GM18507 (cell line): ENCODE data around the gene SPTBN4.
"Not testable (repeated sequence)": the region's sequence is repeated elsewhere in the genome, so short reads cannot be mapped to it uniquely, and the experiment has no call there.

Experiments used
- DNase-seq: peaks from one replicate; pipeline ENCODE4 v3.0.0; 2011; ENCODE audit warnings: low read depth; ENCODE audit not compliant: insufficient read length; ENCODE audit errors: extremely low spot score
- FAIRE-seq: peaks from 2 replicates; lab custom pipeline; 2011; peaks lifted over from hg19 to GRCh38; lab: Jason Lieb, UNC

The SPTBN4 gene

DNA sequence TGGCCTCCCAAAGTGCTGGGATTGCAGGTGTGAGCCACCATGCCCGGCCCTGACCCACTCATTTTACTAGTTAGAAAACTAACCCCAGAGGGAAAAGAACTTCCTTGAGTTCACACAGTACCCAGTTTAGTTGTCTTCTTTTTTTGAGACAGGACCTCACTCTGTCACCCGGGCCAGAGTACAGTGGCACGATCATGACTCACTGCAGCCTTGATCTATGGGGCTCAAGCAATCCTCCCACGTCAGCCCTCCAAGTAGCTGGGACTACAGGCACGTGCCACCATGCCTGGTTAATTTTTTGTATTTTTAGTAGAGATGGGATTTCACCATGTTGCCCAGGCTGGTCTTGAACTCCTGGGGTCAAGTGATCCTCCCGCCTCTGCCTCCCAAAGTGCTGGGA, 55.1 kb downstream of the SPTBN4 start:
- DNase-seq, FAIRE-seq: not testable (repeated sequence)

DNA sequence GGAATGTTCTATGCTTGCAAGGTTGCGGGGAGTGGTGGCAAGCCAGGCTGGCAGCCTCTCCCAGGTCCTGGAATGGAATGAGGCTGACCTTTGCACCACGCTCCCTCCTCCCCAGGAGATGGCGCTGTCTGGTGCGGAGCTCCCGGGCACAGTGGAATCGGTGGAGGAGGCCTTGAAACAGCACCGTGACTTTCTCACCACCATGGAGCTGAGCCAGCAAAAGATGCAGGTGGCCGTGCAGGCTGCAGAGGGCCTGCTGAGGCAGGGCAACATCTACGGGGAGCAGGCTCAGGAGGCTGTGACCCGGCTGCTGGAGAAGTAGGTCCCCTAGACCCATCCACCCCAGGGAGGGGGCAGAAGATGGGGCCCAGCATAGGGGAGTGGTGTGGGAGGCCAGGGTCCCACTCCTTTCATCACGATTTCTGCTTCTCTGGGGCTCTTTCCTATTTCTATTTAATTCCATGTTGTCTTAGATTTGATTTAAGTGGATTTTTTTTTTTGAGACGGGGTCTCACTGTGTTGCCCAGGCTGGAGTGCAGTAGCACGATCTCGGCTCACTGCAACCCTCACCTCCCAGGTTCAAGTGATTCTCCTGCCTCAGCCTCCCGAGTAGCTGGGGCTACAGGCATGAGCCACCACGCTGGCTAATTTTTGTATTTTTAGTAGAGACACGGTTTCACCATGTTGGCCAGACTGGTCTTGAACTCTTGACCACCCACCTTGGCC, 56.7 kb downstream of the SPTBN4 start:
- no peak for FAIRE-seq
- DNase-seq: no peak

DNA sequence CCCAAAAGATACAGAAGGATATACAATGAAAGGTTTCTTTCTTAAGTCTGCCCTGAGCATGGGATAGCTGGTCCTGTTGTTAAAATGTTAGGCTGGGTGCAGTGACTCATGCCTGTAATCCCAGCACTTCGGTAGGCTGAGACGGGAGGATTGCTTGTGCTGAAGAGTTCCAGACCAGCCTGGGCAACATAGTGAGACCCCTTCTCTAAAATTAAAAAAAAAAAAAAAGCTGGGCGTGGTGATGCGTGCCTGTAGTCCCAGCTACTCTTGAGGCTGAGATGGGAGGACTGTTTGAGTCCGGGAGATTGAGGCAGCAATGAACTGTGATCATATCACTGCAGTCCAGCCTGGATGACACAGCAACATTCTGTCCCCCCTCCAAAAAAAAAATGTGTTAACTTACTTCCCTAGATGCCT, 57.3 kb downstream of the SPTBN4 start:
- no peak for FAIRE-seq
- DNase-seq: no peak

DNA sequence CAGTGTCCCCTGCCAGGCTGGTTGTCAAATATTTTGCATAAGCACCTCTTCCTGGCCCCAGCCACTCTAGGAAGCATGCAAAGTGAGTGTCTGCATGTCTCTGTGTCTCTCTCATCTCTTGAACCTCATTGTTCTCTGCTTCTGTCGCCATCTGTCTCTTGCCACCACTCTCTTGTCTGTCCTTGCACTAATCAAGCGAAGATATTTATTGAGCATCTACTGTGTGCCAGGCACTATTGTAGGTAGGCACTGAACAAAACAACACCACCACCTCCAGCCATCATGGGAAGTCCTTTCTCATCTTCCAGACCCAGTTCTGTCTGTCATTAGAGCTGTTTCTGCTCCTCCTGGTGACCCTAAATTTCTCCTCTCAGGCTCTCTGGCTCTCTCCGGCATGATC, 57.9 kb downstream of the SPTBN4 start:
- FAIRE-seq (no peak), DNase-seq (no peak)

DNA sequence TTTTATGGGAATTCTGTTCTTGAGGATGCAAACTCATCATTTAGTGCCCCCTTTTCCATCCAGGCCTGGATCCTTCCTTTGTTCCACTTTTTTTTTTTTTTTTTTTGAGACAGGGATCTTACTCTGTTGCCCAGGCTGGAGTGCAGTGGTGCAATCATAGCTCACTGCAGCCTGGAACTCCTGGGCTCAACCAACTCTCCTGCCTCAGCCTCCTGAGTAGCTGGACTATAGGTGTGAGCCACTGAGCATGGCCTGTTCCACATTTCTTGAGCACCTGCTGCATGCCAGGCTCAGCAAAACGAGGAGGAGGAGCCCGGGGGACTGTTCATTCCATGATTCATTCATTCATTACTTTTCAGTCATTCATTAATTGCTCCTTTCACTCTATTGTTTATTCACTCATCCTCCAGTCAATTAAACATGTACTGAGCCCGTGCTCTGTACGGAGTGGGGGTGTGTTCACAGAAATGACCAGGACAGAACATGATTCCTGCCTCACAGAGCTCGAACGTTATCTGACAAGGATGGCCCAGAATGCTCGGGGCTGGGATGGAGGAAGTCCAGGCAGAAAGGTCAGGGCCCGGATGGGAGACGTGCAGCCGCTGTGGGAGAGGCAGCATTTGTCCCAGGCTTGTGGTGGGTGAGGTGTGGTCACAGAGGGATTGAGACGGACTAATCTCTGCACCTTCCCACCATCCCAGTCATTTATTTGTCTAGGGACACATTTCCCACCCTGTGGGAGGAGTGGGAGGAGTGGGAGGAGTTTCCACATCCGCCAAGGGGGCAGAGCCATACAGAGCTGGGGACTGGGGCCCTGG, 58.6 kb downstream of the SPTBN4 start:
- FAIRE-seq (no peak), DNase-seq (no peak)

DNA sequence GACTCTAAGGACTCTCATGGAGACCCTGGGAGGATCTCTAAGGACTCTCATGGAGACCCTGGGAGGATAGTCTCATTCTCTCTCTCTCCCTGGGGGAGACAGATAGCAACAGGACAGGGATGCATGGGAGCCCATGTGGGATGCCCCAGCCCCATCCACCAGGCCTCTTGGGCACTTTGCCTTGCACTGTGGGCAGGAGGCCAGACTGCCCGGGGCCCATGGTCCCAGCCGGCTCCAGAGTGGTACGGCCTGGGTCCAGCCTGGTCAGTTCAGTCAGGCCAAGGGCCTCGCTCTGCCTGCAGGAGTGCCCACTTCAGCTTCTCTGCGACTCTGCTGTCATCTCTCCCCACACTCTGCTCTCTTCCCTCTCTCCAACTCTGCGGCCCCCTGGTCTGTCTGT, 61.3 kb downstream of the SPTBN4 start:
- no peak for FAIRE-seq

DNA sequence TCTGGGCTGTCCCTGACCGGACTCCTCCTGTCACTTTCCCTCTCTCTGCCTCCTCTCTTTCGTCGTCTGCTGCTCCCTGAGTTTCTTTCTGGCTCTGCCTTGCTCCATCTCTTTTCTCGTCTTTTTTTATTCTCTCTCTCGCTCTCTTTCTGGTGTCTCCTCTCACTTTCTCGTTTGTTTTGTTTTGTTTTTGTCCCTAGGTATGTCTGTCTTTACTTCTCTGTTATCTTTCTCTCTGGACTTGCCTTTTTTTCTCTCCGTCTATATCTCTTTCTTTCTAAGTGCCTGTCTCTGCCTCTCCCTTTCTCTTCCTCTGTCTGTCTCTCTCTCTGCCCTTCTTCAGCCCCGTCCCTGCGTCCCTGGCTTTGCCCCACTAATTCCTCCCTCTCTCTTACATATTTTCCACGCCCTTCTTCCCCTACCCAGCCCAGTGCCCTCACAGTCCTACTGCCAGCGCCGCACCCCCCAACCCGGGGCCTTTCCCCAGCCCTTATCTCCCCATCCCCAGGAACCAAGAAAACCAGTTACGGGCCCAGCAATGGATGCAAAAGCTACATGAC, 61.8 kb downstream of the SPTBN4 start:
- FAIRE-seq: no peak
- no peak for DNase-seq

More for the DNA sequence above, 61.3 kb downstream of the SPTBN4 start:
- DNase-seq: no peak

DNA sequence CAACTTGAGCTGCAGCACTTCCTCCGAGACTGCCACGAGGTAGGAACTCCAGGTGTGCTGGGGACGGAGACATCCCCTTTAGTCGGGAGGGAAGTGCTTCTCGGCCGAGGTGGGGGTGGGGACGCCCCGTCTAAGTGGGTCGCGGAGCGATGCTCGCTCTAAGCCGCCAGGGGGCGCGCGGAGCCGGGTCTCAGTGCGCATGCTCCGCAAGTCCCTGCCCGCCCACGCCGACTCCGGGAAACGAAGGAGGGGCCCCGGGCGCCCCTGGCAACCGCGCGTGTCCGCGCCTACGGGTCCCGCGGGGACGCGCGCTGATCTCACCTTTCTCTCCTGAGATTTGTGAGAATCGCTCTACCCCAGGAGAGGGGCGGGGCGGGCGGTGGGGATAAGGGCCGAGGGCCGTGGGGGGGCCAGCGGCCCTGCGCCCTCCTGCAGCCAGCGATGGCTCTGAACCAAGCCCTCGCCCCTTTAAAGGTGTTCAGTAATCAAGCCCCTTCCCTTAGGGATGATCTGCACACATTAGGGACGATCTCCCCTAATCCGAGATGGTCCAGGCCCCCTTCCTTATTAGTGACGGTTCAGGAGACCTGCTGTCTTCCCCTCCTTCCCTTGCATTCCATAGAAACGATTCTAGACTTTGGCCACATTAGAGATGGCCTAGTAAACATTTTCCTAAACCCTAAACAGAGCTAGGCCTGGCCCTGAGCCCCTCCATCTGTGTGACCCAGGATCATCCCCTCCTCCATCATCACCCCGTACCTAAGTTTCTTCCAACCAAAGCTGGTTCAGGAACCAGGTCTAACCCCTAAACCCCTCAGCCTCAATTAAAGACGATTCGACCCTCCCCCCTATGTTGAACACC, 62.5 kb downstream of the SPTBN4 start:
- DNase-seq (peak; percentile 97), FAIRE-seq (peak; percentile 88)

DNA sequence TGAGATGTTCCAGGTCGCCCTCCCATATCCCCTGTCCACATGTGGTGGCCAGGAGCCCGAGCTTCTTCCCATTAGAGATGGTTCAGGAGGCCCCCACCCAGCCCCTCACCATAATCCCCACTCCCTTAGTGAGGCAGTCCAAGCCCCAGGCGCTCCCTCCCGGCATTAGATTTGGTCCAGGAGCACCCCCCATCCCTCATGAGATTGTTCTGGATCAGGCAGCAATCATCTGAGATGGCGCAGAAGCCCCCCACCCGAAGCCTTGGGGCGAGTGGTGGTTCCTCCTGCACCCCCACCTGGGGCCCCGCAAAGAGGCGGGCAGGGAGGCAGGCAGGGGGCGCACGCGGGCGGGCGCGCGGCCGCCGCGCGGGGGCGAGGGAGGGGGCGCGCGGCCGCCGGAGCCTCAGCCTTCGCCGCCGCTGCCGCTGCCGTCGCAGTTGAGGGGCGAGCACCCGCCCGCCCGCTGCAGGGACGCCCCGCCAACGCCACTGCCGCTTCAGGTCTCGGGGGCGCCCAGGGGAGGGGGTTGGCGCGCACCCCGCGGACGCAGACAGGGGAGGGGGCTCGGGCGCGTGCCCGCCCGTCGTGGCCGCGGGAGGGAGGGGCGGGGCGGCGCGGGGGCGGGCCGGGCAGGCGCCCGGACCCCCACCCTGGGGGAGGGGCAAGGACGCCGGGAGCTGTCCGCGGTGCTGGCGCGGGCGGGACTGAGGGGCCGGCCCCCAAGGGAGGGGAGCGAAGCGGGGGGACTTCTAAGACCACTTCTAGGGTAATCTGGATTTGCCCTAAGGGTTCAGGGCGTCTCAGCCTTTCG, 63.5 kb downstream of the SPTBN4 start:
- FAIRE-seq: no peak
- no peak for DNase-seq

DNA sequence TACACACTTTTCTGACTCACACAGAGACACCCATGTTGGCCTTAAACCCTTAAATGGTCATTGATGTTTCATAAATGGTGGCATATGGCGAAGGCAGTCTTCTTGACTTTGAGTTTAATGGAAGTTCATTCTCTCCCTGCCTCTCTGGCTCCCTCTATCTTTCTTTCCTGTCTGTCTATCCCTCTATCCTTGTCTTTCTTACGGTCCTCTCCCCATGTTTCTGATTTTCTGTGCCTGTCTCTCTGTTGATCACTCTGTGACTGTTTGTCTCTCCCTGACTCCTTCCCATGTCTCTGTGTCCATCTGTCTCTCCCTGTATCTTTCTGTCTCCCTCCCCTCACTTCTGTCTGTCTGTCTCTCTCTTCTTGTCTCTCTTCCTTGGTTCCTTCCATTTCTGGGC, 66.7 kb downstream of the SPTBN4 start:
- DNase-seq: no peak
- FAIRE-seq: no peak

DNA sequence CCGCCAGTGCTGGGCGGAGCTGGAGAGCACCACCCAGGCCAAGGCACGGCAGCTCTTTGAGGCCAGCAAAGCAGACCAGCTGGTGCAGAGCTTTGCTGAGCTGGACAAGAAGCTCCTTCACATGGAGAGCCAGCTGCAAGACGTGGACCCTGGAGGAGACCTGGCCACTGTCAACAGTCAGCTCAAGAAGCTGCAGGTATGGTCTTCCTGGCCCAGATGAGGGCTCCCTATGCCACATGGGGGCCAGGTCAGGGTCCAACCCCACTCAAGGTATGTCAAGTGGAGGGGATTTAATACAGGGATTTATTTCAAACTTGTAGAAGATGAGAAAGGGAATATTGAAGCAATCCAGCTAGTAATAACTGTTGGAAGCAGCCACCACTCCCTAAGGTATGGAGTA, 67.3 kb downstream of the SPTBN4 start:
- FAIRE-seq: no peak
- DNase-seq: no peak

DNA sequence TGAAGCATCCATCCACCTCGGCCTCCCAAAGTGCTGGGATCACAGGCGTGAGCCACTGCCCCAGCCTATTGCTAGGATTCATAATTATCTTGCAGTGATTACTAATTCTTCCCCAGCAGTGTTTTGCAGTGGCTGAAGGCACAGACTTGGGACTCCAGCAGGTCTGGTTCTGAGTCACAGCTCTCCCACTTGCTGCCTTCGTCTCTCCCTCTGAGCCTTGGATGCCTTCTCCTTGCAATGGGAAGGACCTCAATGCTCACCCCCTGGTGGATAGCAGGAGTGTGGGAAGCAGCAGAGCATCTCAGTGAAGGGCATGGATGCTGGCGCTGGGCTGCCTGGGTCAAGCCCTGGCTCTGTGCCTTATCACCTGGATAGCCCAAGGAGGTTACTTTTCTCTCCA, 72.3 kb downstream of the SPTBN4 start:
- DNase-seq (no peak), FAIRE-seq (no peak)

DNA sequence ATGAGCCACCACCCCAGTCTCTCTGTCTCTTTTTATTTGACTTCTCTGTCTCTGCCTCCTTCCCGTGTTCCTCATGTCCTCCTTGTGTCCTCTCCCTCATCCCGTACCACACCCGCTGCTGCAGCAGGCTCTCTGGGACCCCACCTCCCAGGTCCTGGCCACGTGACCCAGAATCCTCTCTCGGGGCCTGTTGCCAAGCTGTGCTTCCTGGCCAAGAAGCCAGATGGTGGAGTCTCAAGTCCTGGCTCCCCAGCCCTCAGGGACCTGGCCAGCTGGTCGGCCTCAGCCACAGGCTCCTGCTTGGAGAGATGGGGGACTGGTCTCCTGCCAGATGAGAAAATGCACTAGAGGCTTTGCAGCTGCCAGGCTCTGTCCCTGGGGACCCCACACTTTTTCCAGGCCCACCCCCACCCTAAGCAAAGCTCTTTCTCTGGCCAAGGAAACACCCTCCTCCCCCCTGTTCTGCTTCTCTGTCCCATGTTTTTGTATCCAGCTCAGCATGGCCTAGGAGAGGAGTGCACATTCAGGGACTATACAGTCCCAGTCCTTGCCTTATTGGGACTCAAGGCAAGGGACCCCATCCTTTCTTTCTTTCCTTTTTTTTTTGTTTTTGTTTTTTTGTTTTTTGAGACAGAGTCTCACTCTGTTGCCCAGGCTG, 75.5 kb downstream of the SPTBN4 start:
- DNase-seq (no peak), FAIRE-seq (no peak)

DNA sequence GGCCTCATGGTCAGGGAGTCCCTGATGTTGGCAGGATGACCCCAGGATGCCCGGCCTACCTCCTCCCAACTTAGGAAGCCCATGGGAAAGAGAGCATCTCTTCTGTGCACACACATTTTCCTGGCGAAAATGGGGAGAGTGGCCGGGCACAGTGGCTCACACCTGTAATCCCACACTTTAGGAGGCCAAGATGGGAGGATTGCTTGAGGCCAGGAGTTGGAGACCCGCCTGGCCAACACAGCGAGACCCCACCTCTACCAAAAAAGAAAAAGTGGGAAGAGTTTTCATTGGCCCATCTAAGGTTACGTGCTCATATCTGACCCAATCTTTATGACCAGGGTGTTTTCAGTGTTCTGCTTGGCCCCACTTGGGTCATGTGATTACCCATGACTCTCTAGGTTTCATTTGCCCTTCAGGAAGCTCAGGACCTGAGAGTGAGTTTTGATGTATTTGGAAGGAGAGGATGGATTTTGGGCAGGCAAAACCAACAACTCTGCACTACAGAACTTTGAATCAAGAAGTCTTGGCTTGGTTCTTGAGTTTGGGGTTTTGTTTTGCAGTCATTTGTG, 76.3 kb downstream of the SPTBN4 start:
- no peak for FAIRE-seq
- no peak for DNase-seq

DNA sequence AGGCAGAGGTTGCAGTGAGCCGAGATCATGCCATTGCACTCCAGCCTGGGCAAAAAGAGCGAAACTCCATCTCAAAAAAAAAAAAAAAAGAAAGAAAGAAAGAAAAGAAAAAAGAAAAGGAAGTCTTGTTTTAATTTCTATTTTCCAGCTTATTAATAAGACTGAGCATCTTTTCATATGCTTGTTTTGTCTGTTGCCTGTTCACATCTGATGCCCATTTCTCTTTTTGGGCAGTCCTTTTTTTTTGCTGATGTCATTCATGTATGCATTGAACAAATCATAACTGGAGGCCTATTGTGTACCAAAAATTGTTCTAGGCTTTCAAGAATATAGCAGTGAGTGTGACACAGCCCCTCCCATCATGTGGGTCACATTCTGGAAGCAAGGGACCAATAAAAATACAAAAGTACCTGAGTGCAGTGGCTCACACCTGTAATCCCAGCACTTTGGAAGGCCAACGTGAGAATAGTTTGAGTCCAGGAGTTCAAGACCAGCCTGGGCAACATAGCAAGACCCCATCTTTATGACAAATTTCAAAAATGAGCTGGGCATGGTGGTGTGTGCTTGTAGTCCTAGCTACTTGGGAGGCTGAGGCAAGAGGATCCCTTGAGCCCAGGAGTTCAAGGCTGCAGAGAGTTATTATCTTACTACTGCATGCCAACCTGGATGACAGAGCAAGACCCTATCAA, 79.5 kb downstream of the SPTBN4 start:
- DNase-seq, FAIRE-seq: not testable (repeated sequence)

DNA sequence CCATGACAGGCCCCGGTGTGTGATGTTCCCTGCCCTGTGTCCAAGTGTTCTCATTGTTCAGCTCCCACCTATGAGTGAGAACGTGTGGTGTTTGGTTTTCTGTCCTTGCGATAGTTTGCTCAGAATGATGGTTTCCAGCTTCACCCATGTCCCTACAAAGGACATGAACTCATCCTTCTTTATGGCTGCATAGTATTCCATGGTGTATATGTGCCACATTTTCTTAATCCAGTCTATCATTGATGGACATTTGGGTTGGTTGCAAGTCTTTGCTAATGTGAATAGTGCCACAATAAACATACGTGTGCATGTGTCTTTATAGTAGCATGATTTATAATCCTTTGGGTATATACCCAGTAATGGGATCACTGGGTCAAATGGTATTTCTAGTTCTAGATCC, 80.4 kb downstream of the SPTBN4 start:
- not testable (repeated sequence) for DNase-seq, FAIRE-seq

DNA sequence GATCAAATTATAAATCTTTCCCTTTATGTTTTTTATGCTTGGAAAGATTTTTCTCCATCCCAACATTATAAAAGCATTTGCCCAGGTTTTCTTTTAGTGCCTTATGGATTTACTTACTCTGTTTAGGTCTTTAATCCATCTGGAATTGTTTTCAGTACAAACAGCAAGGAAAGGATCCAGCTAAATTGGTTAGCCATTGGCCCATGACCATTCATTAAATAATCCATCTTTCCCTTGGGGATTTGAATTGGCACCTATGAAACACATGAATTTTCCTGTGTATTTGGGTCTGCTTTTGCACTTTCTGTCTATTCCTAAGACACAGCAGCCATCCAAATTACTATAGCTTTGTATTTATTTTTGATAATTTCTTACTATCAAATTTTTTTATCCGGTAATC, 81.0 kb downstream of the SPTBN4 start:
- DNase-seq: no peak
- FAIRE-seq: no peak
